Measurements from ENCODE around the gene CEACAM8.

- TF ChIP-seq POLR2AphosphoS5 (IDR thresholded peaks at IDR 0.05; ENCODE audit: low read depth, low read length), result no peak
- TF ChIP-seq SIN3A (IDR thresholded peaks at IDR 0.05; ENCODE audit: borderline replicate concordance, insufficient read depth, low read depth, low read length), result no peak
- no peak for TF ChIP-seq CTCF (IDR thresholded peaks at IDR 0.05)
- no peak for TF ChIP-seq TCF7L2 (IDR thresholded peaks at IDR 0.05; ENCODE audit: low read depth, low read length)
These were observed 34.0 kb downstream of the CEACAM8 start for GRCh38 chr19:42560731-42561130.

Measured in Panc1 (cell line).